Lower leg skin (tissue), 4 donors: ENCODE measurements around the gene FAM3A. TPM values are rescaled to one million over a fixed set of nuclear protein-coding genes. Genes with fewer than 3 reads are reported as not detected.

Source experiments
- DNase-seq, 2 donors: peaks; one replicate each; pipeline ENCODE4 v3.0.0-alpha.2; 2019; ENCODE audit warnings: low spot score in 2 of 2
- H3K4me3 ChIP-seq: fragments of 200-600 bp; sonication (generic); 2 replicates; pipeline ENCODE4 v1.5.1; 2017; ENCODE audit warnings: mild to moderate bottlenecking, low read depth; ENCODE audit not compliant: poor library complexity, severe bottlenecking
- POLR2A ChIP-seq, 2 donors: fragments of 450-650 bp; IDR thresholded peaks; one replicate each; pipeline ENCODE4 v1.6.1; 2016 to 2017; ENCODE audit warnings: antibody characterized with exemption in 2 of 2, mild to moderate bottlenecking in 1 of 2, moderate library complexity in 1 of 2
- WGBS, 2 donors: methylation state at CpG; one replicate each; pipeline ENCODE4 v1.1.5; 2018; 5-methylcytosine and 5-hydroxymethylcytosine counted together
- intact Hi-C: fragments of 100-400 bp; cut with DNase I; formaldehyde crosslinking; loops from one replicate; pipeline ENCODE4 v1.15.0; 2023; ENCODE audit warnings: low total_unique reads
- total RNA-seq, 4 donors: library from RNA; depleted of rRNA; stranded (reverse); fragments of >200 nt; gene quantifications; one replicate each; pipeline ENCODE4 v1.1.0, GENCODE V29; 2016
- TF ChIP-seq, protein P1 (sequence below), 3 donors: fragments of 450-650 bp; IDR thresholded peaks; one replicate each; pipeline ENCODE4 v1.5.1; 2016; ENCODE audit warnings: antibody characterized with exemption in 3 of 3, mild to moderate bottlenecking in 3 of 3, moderate library complexity in 2 of 3

FAM3A gene
- total RNA-seq, 4 donors from 2014 or later: 42.5 to 61.7 (median 47.2) TPM

- DNase-seq: no peak
- no peak overlapping the region for H3K4me3 ChIP-seq
- TF ChIP-seq, protein P1, sequence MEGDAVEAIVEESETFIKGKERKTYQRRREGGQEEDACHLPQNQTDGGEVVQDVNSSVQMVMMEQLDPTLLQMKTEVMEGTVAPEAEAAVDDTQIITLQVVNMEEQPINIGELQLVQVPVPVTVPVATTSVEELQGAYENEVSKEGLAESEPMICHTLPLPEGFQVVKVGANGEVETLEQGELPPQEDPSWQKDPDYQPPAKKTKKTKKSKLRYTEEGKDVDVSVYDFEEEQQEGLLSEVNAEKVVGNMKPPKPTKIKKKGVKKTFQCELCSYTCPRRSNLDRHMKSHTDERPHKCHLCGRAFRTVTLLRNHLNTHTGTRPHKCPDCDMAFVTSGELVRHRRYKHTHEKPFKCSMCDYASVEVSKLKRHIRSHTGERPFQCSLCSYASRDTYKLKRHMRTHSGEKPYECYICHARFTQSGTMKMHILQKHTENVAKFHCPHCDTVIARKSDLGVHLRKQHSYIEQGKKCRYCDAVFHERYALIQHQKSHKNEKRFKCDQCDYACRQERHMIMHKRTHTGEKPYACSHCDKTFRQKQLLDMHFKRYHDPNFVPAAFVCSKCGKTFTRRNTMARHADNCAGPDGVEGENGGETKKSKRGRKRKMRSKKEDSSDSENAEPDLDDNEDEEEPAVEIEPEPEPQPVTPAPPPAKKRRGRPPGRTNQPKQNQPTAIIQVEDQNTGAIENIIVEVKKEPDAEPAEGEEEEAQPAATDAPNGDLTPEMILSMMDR (IDR thresholded peaks at IDR 0.05): no peak
- TF ChIP-seq POLR2A (IDR thresholded peaks at IDR 0.05): no peak
- intact Hi-C loops: no loop called here
- WGBS, 2 donors: 64 to 72% methylated on average over 12 to 14 of the region's 14 CpGs
Measured at GRCh38 chrX:154481911-154482601, 34.0 kb downstream of the FAM3A start.

GRCh38 chrX:154481195-154481594 is 34.8 kb downstream of the FAM3A start:
- 84 to 87% methylated on average over 5 of the region's 5 CpGs for WGBS, 2 donors
- no peak overlapping the region for H3K4me3 ChIP-seq
- no peak for DNase-seq
- TF ChIP-seq, protein P1 (IDR thresholded peaks at IDR 0.05): no peak
- no peak for TF ChIP-seq POLR2A (IDR thresholded peaks at IDR 0.05)
- intact Hi-C loops: no loop called here

- WGBS, 2 donors: 55 to 59% methylated on average over 3 to 84 of the region's 85 CpGs
- H3K4me3 ChIP-seq: peak within 1 kb of the TSS; percentile 28
- peak; percentile 88 to 98 for DNase-seq
- intact Hi-C loops: no loop called here
- TF ChIP-seq, protein P1 (IDR thresholded peaks at IDR 0.05): no peak
- TF ChIP-seq POLR2A (IDR thresholded peaks at IDR 0.05): no peak
Measured at GRCh38 chrX:154478728-154479622, 37.1 kb downstream of the FAM3A start, which contains the start of gene LAGE3. Gene LAGE3 (minus strand): TSS chrX:154479281. CDS start chrX:154478915, 366 bp downstream.

DNA sequence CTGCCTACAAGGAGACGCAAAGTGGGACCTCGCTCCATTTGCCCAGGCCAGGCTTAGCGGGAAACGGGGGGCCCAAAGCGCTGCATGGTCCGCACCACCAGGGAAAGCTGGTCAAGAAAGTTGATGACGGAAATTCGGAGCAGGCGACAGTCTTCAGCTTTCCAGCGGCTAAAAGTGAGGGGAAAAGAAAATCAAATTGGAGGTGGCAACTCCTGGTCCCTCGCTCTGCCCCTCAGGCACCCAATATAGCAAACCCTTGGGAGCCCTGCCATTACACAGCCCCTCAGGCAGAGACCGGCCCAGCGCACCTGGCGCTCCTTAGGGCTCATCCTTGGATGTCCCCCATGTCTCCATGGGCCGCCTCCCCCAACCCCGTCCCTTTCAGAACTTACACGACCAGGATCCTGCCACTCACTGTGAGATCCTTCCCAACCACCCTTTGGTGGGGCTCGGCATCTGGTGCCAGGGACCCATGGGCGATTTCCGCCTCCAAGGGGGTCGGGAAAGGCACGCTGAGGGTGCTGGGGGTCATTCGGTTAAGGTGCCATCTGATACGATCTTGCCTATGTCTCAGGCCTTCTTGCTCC is 38.0 kb downstream of the FAM3A start:
- 62 to 68% methylated on average over 18 to 24 of the region's 24 CpGs for WGBS, 2 donors
- intact Hi-C loops: no loop called here

DNA sequence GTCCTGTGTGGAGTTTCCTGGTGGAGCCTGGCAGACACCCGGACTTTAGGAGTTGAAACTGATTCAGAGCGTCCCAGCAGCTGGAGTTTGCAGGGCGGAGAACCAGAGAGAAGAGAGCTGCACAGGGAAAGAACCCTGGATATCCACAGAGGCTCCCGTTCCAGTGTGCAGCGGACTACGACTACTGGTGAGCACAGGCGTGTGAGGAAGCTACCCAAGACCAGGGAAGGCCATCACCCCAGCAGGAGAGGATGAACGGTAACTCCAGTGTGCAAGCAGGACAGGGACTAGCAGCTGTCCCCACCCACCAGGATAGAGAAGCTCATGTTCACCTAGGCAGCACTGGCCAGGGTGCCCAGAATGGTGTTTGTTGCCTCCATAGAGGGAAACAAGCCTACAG is 39.2 kb downstream of the FAM3A start:
- TF ChIP-seq, protein P1 (IDR thresholded peaks at IDR 0.05): no peak
- no peak for TF ChIP-seq POLR2A (IDR thresholded peaks at IDR 0.05)
- intact Hi-C loops: no loop called here
- no peak overlapping the region for H3K4me3 ChIP-seq
- WGBS, 2 donors: 71 to 77% methylated on average over 8 of the region's 8 CpGs
- no peak for DNase-seq

More for the DNA sequence above, 38.0 kb downstream of the FAM3A start:
- TF ChIP-seq, protein P1 (IDR thresholded peaks at IDR 0.05): no peak
- no peak for TF ChIP-seq POLR2A (IDR thresholded peaks at IDR 0.05)
- no peak for DNase-seq
- H3K4me3 ChIP-seq: no peak overlapping the region
